Tibial nerve (tissue), 3 donors: Measurements from ENCODE around the gene PTPRD.

ENCODE experiments used
- POLR2A ChIP-seq, 2 donors: fragments of 450-650 bp; IDR thresholded peaks; one replicate each; pipeline ENCODE4 v1.6.1; 2017; ENCODE audit warnings: antibody characterized with exemption in 2 of 2, mild to moderate bottlenecking in 2 of 2, moderate library complexity in 2 of 2
- TF ChIP-seq, protein P1 (sequence below), 5 experiments: fragments of 200-600 bp in 3 of 5; fragments of 450-650 bp in 2 of 5; sonication (generic) in 3 of 5; IDR thresholded peaks; one replicate each; pipeline ENCODE4 v1.5.1; 2016 to 2019; ENCODE audit warnings: antibody characterized with exemption in 5 of 5, mild to moderate bottlenecking in 3 of 5, moderate library complexity in 2 of 5

DNA sequence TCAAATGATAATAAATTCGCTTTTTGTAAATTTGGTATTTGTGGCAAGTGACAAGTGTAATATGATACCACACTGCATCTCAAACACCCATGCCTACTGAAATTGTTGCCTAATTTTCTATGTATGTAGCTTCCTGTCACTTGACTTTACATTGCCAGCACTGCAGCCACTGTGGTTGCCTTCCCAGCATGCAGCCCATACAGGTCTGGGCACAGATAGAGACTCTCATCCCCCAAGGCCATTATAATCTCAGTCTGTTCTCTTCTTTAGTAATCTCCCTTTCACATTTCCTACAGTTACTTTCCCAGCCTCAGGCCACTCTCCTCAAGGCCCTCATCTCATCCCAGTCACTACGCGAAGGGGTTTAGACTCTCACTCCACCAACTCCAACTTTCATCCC is 1200.6 kb downstream of the PTPRD start:
- TF ChIP-seq, protein P1, sequence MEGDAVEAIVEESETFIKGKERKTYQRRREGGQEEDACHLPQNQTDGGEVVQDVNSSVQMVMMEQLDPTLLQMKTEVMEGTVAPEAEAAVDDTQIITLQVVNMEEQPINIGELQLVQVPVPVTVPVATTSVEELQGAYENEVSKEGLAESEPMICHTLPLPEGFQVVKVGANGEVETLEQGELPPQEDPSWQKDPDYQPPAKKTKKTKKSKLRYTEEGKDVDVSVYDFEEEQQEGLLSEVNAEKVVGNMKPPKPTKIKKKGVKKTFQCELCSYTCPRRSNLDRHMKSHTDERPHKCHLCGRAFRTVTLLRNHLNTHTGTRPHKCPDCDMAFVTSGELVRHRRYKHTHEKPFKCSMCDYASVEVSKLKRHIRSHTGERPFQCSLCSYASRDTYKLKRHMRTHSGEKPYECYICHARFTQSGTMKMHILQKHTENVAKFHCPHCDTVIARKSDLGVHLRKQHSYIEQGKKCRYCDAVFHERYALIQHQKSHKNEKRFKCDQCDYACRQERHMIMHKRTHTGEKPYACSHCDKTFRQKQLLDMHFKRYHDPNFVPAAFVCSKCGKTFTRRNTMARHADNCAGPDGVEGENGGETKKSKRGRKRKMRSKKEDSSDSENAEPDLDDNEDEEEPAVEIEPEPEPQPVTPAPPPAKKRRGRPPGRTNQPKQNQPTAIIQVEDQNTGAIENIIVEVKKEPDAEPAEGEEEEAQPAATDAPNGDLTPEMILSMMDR (IDR thresholded peaks at IDR 0.05), result no peak
- no peak for TF ChIP-seq POLR2A (IDR thresholded peaks at IDR 0.05)
